Colonic mucosa (tissue), 4 donors: Measurements from ENCODE around the gene REV3L. TPM values are rescaled to one million over a fixed set of nuclear protein-coding genes. Genes with fewer than 3 reads are reported as not detected.
"Not testable (repeated sequence)": the region's sequence is repeated elsewhere in the genome, so short reads cannot be mapped to it uniquely, and the experiment has no call there.

Experiments
- DNase-seq: peaks from one replicate; pipeline ENCODE4 v3.0.0-alpha.2; 2020
- H3K27ac ChIP-seq: fragments of 200-600 bp; one replicate; pipeline ENCODE4 v1.8.0; 2021
- H3K27me3 ChIP-seq: fragments of 200-600 bp; one replicate; pipeline ENCODE4 v1.8.0; 2021
- H3K36me3 ChIP-seq: fragments of 200-600 bp; one replicate; pipeline ENCODE4 v1.8.0; 2021
- H3K4me1 ChIP-seq: fragments of 200-600 bp; one replicate; pipeline ENCODE4 v1.8.0; 2021; ENCODE audit warnings: mild to moderate bottlenecking
- H3K4me3 ChIP-seq: fragments of 200-600 bp; one replicate; pipeline ENCODE4 v1.8.0; 2021
- H3K9ac ChIP-seq, 2 donors: one replicate each; pipeline ENCODE4 v1.7.0; 2013; ENCODE audit warnings: control low read depth in 2 of 2, low read depth in 2 of 2, low read length in 2 of 2
- H3K9me3 ChIP-seq: fragments of 200-600 bp; one replicate; pipeline ENCODE4 v1.8.0; 2021
- CTCF ChIP-seq: fragments of 200-600 bp; IDR thresholded peaks from one replicate; pipeline ENCODE4 v1.8.0; 2022; ENCODE audit warnings: antibody characterized with exemption, mild to moderate bottlenecking
- intact Hi-C: fragments of 100-400 bp; cut with DNase I; formaldehyde crosslinking; loops from one replicate; pipeline ENCODE4 v1.14.1; 2022
- total RNA-seq, 2 donors: library from RNA; stranded (reverse); fragmentation: NEBNext Ultra II Directional in 1 of 2; extraction: Animal tissue kit (Norgen Biotek cat#: 25700) in 1 of 2; gene quantifications; one replicate each; pipeline ENCODE4 v1.2.1, GENCODE V29; 2021
- donor health status: healthy.
- donor health status: DM: no; HTN: no; CAD: no.
- donor health status: DM: no; HTN: no; CAD: no.

Gene REV3L
- total RNA-seq, 2 donors from 2014 or later, result 16.7 to 20.8 TPM

DNA sequence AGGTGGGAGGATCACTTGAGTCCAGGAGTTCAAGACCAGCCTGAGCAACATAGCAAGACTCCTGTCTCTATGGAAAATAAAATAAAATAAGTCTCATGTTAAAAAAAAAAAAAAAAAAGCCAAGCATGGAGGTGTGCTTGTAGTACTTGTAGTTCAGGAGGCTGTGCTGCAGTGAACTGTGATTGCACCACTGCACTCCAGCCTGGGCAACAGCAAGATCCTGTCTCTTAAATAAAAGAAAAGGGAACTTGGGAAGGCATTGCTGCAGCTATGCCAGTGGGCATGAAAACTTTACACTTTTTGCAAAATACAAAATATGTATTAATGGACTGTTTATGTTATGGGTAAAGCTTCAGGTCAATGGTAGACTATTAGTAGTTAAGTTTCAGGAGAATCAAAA, 37.5 kb upstream of the REV3L start:
- Histone ChIP-seq H3K9ac (no peak overlapping the region), H3K27me3 (no peaks in the 10 kb centered on the region), H3K4me1 (no peaks in the 10 kb centered on the region), H3K27ac (no peak overlapping the region), H3K4me3 (no peak overlapping the region), H3K36me3 (no peaks in the 10 kb centered on the region), H3K9me3 (no peaks in the 10 kb centered on the region)
- no peak for TF ChIP-seq CTCF
- no peak for DNase-seq
- intact Hi-C loops, result no loop called here

DNA sequence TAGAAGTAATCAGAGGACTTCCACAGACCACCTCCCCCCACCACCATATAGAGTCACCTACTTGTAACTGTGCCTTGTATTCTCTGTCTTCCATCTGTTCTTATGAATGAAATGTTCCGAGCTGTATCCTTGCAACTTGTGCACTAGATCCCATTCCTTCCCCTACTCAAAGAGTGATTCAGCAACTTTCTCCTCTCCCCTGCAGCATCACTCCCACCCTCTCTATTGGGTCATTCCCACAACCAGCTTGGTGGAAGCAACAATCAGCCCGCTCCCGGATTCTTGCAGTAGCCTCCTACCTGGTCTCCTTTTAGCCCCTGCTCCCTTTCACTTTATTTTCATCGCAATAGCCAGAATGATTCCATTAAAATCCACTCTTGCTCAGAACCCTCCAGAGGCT, 34.9 kb upstream of the REV3L start:
- Histone ChIP-seq H3K27me3 (no peaks in the 10 kb centered on the region), H3K4me1 (no peaks in the 10 kb centered on the region), H3K9me3 (no peaks in the 10 kb centered on the region), H3K27ac (no peak overlapping the region), H3K4me3 (no peak overlapping the region), H3K9ac (no peak overlapping the region), H3K36me3 (no peaks in the 10 kb centered on the region)
- DNase-seq, result no peak
- intact Hi-C loops, result no loop called here
- no peak for TF ChIP-seq CTCF

GRCh38 chr6:111515259-111515658, 32.2 kb upstream of the REV3L start:
- Histone ChIP-seq H3K9me3 (no peaks in the 10 kb centered on the region), H3K36me3 (no peaks in the 10 kb centered on the region), H3K4me3 (no peak overlapping the region), H3K4me1 (no peaks in the 10 kb centered on the region), H3K27ac (no peak overlapping the region), H3K9ac (no peak overlapping the region), H3K27me3 (no peaks in the 10 kb centered on the region)
- intact Hi-C loops, result no loop called here
- no peak for TF ChIP-seq CTCF
- no peak for DNase-seq

GRCh38 chr6:111514531-111514930, 31.5 kb upstream of the REV3L start:
- H3K9me3 ChIP-seq, H3K36me3 ChIP-seq, H3K9ac ChIP-seq, intact Hi-C loops, H3K4me1 ChIP-seq, H3K27me3 ChIP-seq, H3K4me3 ChIP-seq, H3K27ac ChIP-seq, DNase-seq: not testable (repeated sequence)

- H3K27ac ChIP-seq, H3K4me3 ChIP-seq, intact Hi-C loops, H3K27me3 ChIP-seq, H3K9ac ChIP-seq, H3K36me3 ChIP-seq, H3K4me1 ChIP-seq, DNase-seq, H3K9me3 ChIP-seq: not testable (repeated sequence)
These were observed 24.2 kb upstream of the REV3L start for GRCh38 chr6:111507219-111507618.

- H3K27me3 ChIP-seq, DNase-seq, H3K4me3 ChIP-seq, H3K36me3 ChIP-seq, intact Hi-C loops, H3K4me1 ChIP-seq, H3K27ac ChIP-seq, H3K9me3 ChIP-seq, H3K9ac ChIP-seq: not testable (repeated sequence)
These were observed 22.5 kb upstream of the REV3L start for GRCh38 chr6:111505498-111505897.

DNA sequence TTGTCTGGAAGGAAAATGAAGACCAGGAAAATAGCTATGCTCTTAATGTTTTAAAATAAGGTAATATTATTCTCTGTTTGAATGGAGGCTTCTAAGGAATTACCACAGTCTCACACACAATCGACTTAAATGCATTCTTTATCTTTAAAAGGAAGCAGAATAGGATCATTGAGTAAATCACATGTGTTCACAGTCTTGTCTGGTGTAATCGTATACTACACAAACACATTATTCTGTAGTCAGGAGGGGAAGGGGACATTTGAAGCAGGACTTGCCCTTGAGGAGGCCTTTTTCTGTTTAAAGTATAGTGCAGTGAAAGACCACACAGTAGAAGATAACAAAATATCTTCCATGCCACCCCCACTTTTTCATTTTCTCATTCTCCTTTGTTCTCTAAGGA, 20.6 kb upstream of the REV3L start:
- no peak overlapping the region for H3K9ac ChIP-seq
- H3K27me3 ChIP-seq, result no peaks in the 10 kb centered on the region
- DNase-seq, result no peak
- H3K4me1 ChIP-seq, result no peaks in the 10 kb centered on the region
- H3K27ac ChIP-seq, result no peak overlapping the region
- TF ChIP-seq CTCF, result no peak
- no peaks in the 10 kb centered on the region for H3K9me3 ChIP-seq
- no peaks in the 10 kb centered on the region for H3K36me3 ChIP-seq
- H3K4me3 ChIP-seq, result no peak overlapping the region
- intact Hi-C loops, result no loop called here
